PC-9 (cell line): ENCODE measurements around the gene DOK5.

Source experiments
- CTCF ChIP-seq: fragments of 200-600 bp; sonication (generic); conservative IDR thresholded peaks from 2 replicates; pipeline ENCODE4 v1.6.1; 2017; ENCODE audit warnings: mixed run types, antibody characterized with exemption, mild to moderate bottlenecking, moderate library complexity
- EZH2 ChIP-seq: fragments of 200-600 bp; sonication (generic); IDR thresholded peaks from 2 replicates; pipeline ENCODE4 v1.8.0; 2017; ENCODE audit warnings: antibody characterized with exemption, low read depth

- TF ChIP-seq CTCF, result no peak
- no peak for TF ChIP-seq EZH2
Observed at GRCh38 chr20:54464003-54464402, 11.4 kb upstream of the DOK5 start.
